SK-N-SH (cell line): Measurements from ENCODE around the gene JPT2. TPM values are rescaled to one million over a fixed set of nuclear protein-coding genes. Genes with fewer than 3 reads are reported as not detected.

Source experiments
- CTCF ChIA-PET: fragments of 300-600, 350-600 bp; formaldehyde crosslinking; extraction: SDS; loops from one replicate; lab custom pipeline; 2021; lab: Yijun Ruan, JAX
- POLR2A ChIA-PET: fragments of 350-600 bp; sonication (Branson Sonifier 250); formaldehyde crosslinking; extraction: SDS; loops from one replicate; lab custom pipeline; 2020; ENCODE audit warnings: antibody characterized with exemption, inconsistent platforms; lab: Yijun Ruan, JAX
- DNase-seq: peaks from one replicate; pipeline ENCODE4 v3.0.0; 2012
- H2AFZ ChIP-seq: fragments of 200-600 bp; sonication (generic); 2 replicates; pipeline ENCODE4 v1.8.1; 2016; ENCODE audit warnings: antibody characterized with exemption, mild to moderate bottlenecking, low read depth
- H3F3A ChIP-seq: fragments of 200-600 bp; sonication (generic); replicated peaks from 2 replicates; pipeline ENCODE3; 2016; ENCODE audit warnings: antibody characterized with exemption, mild to moderate bottlenecking; ENCODE audit not compliant: insufficient read depth
- H3K27ac ChIP-seq, 2 experiments: fragments of 200-500 bp in 1 of 2; fragments of 200-600 bp in 1 of 2; sonication (Bioruptor generic) in 1 of 2; sonication (generic), shearing (Covaris generic) in 1 of 2; 2 replicates each; pipeline versions ENCODE4 v1.5.1 to v1.6.1; 2014 to 2016; ENCODE audit warnings: low read depth in 2 of 2, inconsistent platforms in 1 of 2, low read length in 1 of 2, mild to moderate bottlenecking in 1 of 2, mixed read lengths in 1 of 2
- H3K27me3 ChIP-seq: fragments of 200-600 bp; sonication (generic), shearing (Covaris generic); 2 replicates; pipeline ENCODE4 v1.6.1; 2016; ENCODE audit warnings: mixed run types; ENCODE audit not compliant: insufficient read depth
- H3K36me3 ChIP-seq, 2 experiments: fragments of 200-500 bp in 1 of 2; fragments of 200-600 bp in 1 of 2; sonication (Bioruptor generic) in 1 of 2; sonication (generic) in 1 of 2; replicated peaks in 1 of 2; 2 replicates each; pipeline versions ENCODE3 to v1.5.1; 2014 to 2016; ENCODE audit warnings: low read length in 1 of 2, mild to moderate bottlenecking in 1 of 2; ENCODE audit not compliant: insufficient read depth in 2 of 2, control insufficient read depth in 1 of 2
- H3K4me1 ChIP-seq, 2 experiments: fragments of 200-500 bp in 1 of 2; fragments of 200-600 bp in 1 of 2; sonication (Bioruptor generic) in 1 of 2; sonication (generic), shearing (Covaris generic) in 1 of 2; 2 replicates each; pipeline versions ENCODE4 v1.5.1 to v1.6.1; 2014 to 2016; ENCODE audit warnings: low read depth in 1 of 2, low read length in 1 of 2, mixed run types in 1 of 2; ENCODE audit not compliant: insufficient read depth in 2 of 2, control insufficient read depth in 1 of 2
- H3K4me2 ChIP-seq: fragments of 200-600 bp; sonication (generic), shearing (Covaris generic); 2 replicates; pipeline ENCODE4 v1.6.1; 2017; ENCODE audit warnings: mixed run types
- H3K4me3 ChIP-seq, 2 experiments: fragments of 200-500 bp in 1 of 2; fragments of 200-600 bp in 1 of 2; sonication (Bioruptor generic) in 1 of 2; sonication (generic), shearing (Covaris generic) in 1 of 2; 2 replicates each; pipeline versions ENCODE4 v1.5.1 to v1.8.1; 2014 to 2016; ENCODE audit warnings: low read depth in 2 of 2, inconsistent platforms in 1 of 2, low read length in 1 of 2, mild to moderate bottlenecking in 1 of 2, mixed read lengths in 1 of 2, moderate library complexity in 1 of 2
- H3K79me2 ChIP-seq: fragments of 200-600 bp; sonication (generic); 2 replicates; pipeline ENCODE4 v1.8.1; 2017; ENCODE audit warnings: mild to moderate bottlenecking; ENCODE audit not compliant: insufficient read depth
- H3K9ac ChIP-seq: fragments of 200-600 bp; sonication (generic); 2 replicates; pipeline ENCODE4 v1.6.1; 2017; ENCODE audit warnings: mixed run types
- H3K9me2 ChIP-seq: fragments of 200-600 bp; sonication (generic); 2 replicates; pipeline ENCODE4 v1.6.1; 2017; ENCODE audit warnings: mixed run types
- H3K9me3 ChIP-seq: fragments of 200-600 bp; sonication (generic); 2 replicates; pipeline ENCODE4 v1.6.1; 2017; ENCODE audit warnings: mixed run types, mild to moderate bottlenecking, moderate library complexity
- H4K20me1 ChIP-seq: fragments of 200-600 bp; sonication (generic); 2 replicates; pipeline ENCODE4 v1.6.1; 2017; ENCODE audit warnings: mild to moderate bottlenecking, mixed run types; ENCODE audit not compliant: insufficient read depth
- CHD2 ChIP-seq: fragments of 150-350 bp; IDR thresholded peaks from 2 replicates; pipeline ENCODE4 v1.6.1; 2018; ENCODE audit warnings: low read length; ENCODE audit not compliant: partially characterized antibody
- ELF1 ChIP-seq: IDR thresholded peaks from 2 replicates; pipeline ENCODE4 v1.4.0; 2012
- EP300 ChIP-seq, 2 experiments: IDR thresholded peaks; 2 replicates each; pipeline versions ENCODE4 v1.4.0 to v1.6.1; 2012; ENCODE audit warnings: borderline replicate concordance in 1 of 2, low read depth in 1 of 2, low read length in 1 of 2
- EZH2phosphoT487 ChIP-seq: fragments of 200-600 bp; sonication (generic); IDR thresholded peaks from 2 replicates; pipeline ENCODE4 v1.6.1; 2017; ENCODE audit warnings: low read depth, mixed run types, mild to moderate bottlenecking, antibody characterized with exemption, moderate library complexity, borderline replicate concordance
- FOSL2 ChIP-seq: IDR thresholded peaks from 2 replicates; pipeline ENCODE4 v1.4.0; 2012; ENCODE audit warnings: low read depth, mild to moderate bottlenecking, moderate library complexity, borderline replicate concordance
- GABPA ChIP-seq: IDR thresholded peaks from 2 replicates; pipeline ENCODE4 v1.4.0; 2012; ENCODE audit warnings: low read depth, mild to moderate bottlenecking
- GATA2 ChIP-seq: sonication (generic); formaldehyde crosslinking; IDR thresholded peaks from 2 replicates; pipeline ENCODE4 v1.5.0; 2020; ENCODE audit warnings: mild to moderate bottlenecking, missing genetic modification reagents
- JUND ChIP-seq: IDR thresholded peaks from 2 replicates; pipeline ENCODE4 v1.4.0; 2012
- MEF2A ChIP-seq: IDR thresholded peaks from 2 replicates; pipeline ENCODE4 v1.4.0; 2012; ENCODE audit warnings: low read depth, borderline replicate concordance
- NRF1 ChIP-seq: IDR thresholded peaks from 2 replicates; pipeline ENCODE4 v1.6.1; 2012; ENCODE audit warnings: low read depth, mild to moderate bottlenecking, low read length
- POLR2AphosphoS5 ChIP-seq: IDR thresholded peaks from 2 replicates; pipeline ENCODE4 v1.6.1; 2012; ENCODE audit warnings: low read depth, low read length
- SIN3A ChIP-seq: IDR thresholded peaks from 2 replicates; pipeline ENCODE4 v1.6.1; 2012; ENCODE audit warnings: low read depth, mild to moderate bottlenecking, low read length, moderate library complexity, borderline replicate concordance
- TAF1 ChIP-seq: IDR thresholded peaks from 2 replicates; pipeline ENCODE4 v1.6.1; 2012; ENCODE audit warnings: low read depth, mild to moderate bottlenecking, low read length, moderate library complexity, borderline replicate concordance
- WGBS: methylation state at CpG from one replicate; pipeline ENCODE4 v1.1.6; 2017; ENCODE audit warnings: low lambda C conversion rate; 5-methylcytosine and 5-hydroxymethylcytosine counted together
- polyA plus RNA-seq, 3 experiments: library from polyadenylated mRNA; depleted of rRNA; stranded (reverse); fragments of >200 nt; gene quantifications; 2 replicates each; pipeline ENCODE4 v1.2.3, GENCODE V29; 2012
- TF ChIP-seq, protein P1 (sequence below): IDR thresholded peaks from 2 replicates; pipeline ENCODE4 v1.6.1; 2012; ENCODE audit warnings: mild to moderate bottlenecking, low read depth, low read length, moderate library complexity
- TF ChIP-seq, protein P2 (sequence below): IDR thresholded peaks from 2 replicates; pipeline ENCODE4; 2012
- TF ChIP-seq, protein P3 (sequence below): fragments of 200-600 bp; sonication (generic); IDR thresholded peaks from 2 replicates; pipeline ENCODE4 v1.6.1; 2017; ENCODE audit warnings: antibody characterized with exemption, mild to moderate bottlenecking, moderate library complexity
- TF ChIP-seq, protein P4 (sequence below): IDR thresholded peaks from 2 replicates; pipeline ENCODE4 v1.4.0; 2012; ENCODE audit warnings: low read depth, borderline replicate concordance

JPT2 gene
- polyA plus RNA-seq, 1 of the 3 experiments (the other 2 are of a cell fraction): 67.4 TPM

DNA sequence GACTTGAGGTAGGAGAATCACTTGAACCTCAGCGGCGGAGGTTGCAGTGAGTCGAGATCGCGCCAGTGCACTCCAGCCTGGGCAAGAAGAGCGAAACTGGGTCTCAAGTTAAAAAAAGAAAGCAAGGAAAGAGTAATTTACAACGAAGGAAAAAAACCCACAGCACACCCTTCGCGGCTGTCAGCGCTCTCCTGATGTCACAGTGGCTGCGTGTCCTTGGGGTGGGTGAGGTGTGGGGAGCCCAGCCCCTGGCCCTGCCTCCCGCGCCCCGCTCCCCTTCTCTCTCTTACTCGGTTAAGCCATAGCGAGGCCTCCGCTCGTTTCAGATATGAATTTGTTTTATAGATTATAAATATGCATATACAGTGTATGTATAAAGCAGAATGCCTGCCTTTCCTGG lies 740 bp upstream of the JPT2 start (continued):
- TF ChIP-seq, protein P1, sequence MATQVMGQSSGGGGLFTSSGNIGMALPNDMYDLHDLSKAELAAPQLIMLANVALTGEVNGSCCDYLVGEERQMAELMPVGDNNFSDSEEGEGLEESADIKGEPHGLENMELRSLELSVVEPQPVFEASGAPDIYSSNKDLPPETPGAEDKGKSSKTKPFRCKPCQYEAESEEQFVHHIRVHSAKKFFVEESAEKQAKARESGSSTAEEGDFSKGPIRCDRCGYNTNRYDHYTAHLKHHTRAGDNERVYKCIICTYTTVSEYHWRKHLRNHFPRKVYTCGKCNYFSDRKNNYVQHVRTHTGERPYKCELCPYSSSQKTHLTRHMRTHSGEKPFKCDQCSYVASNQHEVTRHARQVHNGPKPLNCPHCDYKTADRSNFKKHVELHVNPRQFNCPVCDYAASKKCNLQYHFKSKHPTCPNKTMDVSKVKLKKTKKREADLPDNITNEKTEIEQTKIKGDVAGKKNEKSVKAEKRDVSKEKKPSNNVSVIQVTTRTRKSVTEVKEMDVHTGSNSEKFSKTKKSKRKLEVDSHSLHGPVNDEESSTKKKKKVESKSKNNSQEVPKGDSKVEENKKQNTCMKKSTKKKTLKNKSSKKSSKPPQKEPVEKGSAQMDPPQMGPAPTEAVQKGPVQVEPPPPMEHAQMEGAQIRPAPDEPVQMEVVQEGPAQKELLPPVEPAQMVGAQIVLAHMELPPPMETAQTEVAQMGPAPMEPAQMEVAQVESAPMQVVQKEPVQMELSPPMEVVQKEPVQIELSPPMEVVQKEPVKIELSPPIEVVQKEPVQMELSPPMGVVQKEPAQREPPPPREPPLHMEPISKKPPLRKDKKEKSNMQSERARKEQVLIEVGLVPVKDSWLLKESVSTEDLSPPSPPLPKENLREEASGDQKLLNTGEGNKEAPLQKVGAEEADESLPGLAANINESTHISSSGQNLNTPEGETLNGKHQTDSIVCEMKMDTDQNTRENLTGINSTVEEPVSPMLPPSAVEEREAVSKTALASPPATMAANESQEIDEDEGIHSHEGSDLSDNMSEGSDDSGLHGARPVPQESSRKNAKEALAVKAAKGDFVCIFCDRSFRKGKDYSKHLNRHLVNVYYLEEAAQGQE: no peak
- TF ChIP-seq EP300 (IDR thresholded peaks at IDR 0.05; ENCODE audit: borderline replicate concordance in 1 of 2, low read depth in 1 of 2, low read length in 1 of 2) (no peak), TAF1 (no peak), JUND (no peak)
- TF ChIP-seq, protein P2, sequence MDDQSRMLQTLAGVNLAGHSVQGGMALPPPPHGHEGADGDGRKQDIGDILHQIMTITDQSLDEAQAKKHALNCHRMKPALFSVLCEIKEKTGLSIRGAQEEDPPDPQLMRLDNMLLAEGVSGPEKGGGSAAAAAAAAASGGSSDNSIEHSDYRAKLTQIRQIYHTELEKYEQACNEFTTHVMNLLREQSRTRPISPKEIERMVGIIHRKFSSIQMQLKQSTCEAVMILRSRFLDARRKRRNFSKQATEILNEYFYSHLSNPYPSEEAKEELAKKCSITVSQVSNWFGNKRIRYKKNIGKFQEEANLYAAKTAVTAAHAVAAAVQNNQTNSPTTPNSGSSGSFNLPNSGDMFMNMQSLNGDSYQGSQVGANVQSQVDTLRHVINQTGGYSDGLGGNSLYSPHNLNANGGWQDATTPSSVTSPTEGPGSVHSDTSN: no peak

DNA sequence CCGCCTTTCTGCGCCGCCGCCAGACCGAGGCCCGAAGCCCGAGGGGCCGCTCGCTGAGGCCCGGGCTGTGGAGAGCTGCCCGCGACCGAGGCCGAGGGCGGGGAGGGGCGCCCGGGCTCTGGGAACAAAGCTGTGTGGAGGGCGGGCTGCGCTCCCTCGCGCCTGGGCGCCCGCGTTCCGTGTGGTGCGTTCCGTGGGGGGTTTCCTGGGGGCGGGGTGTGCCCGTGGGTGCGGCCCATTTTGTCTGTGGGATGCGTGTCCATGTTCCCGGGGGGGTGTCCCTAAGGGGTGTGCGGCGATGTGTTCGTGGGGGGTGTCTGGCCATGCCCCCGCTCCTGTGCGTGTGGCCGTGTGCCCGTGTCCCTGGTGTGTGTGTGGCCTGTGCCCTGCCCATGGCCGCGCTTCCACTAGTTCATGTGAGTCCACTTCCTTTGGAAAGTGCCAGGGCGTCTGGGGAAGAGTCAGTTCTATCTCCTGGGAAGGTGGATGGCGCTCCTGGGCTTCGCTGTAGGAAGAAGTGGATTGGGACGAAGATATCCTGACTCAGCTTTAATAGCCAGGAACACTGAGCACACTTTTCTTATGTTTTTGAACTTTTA lies 520 bp downstream of the JPT2 start:
- Histone ChIP-seq H3K9me2 (no peaks in the 10 kb centered on the region), H3K79me2 (peaks cover 58% of the 10 kb centered on the region), H3K36me3 (peaks cover 19 to 28% of the 10 kb centered on the region in 2 experiments), H3K9ac (peak overlapping the region; percentile 79), H3K27ac (peak overlapping the region; percentile 35 to 79; a peak in 3 of 4 replicates), H2AFZ (0 out of 2 replicates have a peak overlapping the region, but pooled peaks have one; percentile 18), H3F3A (peaks cover 19% of the 10 kb centered on the region), H3K4me3 (peak overlapping the region; percentile 70 to 81), H3K4me2 (peak overlapping the region; percentile 98), H4K20me1 (peaks cover 19% of the 10 kb centered on the region; the same call in 1 of the 2 replicates), H3K27me3 (no peaks in the 10 kb centered on the region), H3K9me3 (no peaks in the 10 kb centered on the region), H3K4me1 (peaks cover 6 to 7% of the 10 kb centered on the region in 2 experiments; a peak in 1 of 4 replicates)
- WGBS: 1% methylated on average over 13 of the region's 45 CpGs
- ChIA-PET CTCF (interaction anchor here (1.5 to 1.9 kb wide), 4 partner anchors 22 to 315 kb away, joined by 4 to 14 read pairs (median 6); partner anchors contain the start of gene MAPK8IP3), POLR2A (interaction anchor here (0.9 to 1.9 kb wide), 5 partner anchors 9 to 94 kb away, joined by 3 to 10 read pairs (median 4); partner anchors contain the start of genes EME2, MAPK8IP3 and MRPS34)
- no peak for TF ChIP-seq ELF1
- no peak for TF ChIP-seq EP300 (IDR thresholded peaks at IDR 0.05; ENCODE audit: borderline replicate concordance in 1 of 2, low read depth in 1 of 2, low read length in 1 of 2)
- TF ChIP-seq, protein P3, sequence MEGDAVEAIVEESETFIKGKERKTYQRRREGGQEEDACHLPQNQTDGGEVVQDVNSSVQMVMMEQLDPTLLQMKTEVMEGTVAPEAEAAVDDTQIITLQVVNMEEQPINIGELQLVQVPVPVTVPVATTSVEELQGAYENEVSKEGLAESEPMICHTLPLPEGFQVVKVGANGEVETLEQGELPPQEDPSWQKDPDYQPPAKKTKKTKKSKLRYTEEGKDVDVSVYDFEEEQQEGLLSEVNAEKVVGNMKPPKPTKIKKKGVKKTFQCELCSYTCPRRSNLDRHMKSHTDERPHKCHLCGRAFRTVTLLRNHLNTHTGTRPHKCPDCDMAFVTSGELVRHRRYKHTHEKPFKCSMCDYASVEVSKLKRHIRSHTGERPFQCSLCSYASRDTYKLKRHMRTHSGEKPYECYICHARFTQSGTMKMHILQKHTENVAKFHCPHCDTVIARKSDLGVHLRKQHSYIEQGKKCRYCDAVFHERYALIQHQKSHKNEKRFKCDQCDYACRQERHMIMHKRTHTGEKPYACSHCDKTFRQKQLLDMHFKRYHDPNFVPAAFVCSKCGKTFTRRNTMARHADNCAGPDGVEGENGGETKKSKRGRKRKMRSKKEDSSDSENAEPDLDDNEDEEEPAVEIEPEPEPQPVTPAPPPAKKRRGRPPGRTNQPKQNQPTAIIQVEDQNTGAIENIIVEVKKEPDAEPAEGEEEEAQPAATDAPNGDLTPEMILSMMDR: 0 out of 2 replicates have a peak, but pooled peaks have one; percentile 9
- TF ChIP-seq FOSL2: no peak
- no peak for TF ChIP-seq MEF2A
- peak; percentile 19 for TF ChIP-seq CHD2
- TF ChIP-seq, protein P4, sequence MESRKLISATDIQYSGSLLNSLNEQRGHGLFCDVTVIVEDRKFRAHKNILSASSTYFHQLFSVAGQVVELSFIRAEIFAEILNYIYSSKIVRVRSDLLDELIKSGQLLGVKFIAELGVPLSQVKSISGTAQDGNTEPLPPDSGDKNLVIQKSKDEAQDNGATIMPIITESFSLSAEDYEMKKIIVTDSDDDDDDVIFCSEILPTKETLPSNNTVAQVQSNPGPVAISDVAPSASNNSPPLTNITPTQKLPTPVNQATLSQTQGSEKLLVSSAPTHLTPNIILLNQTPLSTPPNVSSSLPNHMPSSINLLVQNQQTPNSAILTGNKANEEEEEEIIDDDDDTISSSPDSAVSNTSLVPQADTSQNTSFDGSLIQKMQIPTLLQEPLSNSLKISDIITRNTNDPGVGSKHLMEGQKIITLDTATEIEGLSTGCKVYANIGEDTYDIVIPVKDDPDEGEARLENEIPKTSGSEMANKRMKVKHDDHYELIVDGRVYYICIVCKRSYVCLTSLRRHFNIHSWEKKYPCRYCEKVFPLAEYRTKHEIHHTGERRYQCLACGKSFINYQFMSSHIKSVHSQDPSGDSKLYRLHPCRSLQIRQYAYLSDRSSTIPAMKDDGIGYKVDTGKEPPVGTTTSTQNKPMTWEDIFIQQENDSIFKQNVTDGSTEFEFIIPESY: no peak
- TF ChIP-seq POLR2AphosphoS5: no peak; the same call in 1 of the 2 replicates
- no peak for TF ChIP-seq GATA2 (CRISPR knock-in tag)
- no peak for TF ChIP-seq EZH2phosphoT487
- no peak for TF ChIP-seq GABPA
- TF ChIP-seq SIN3A: no peak
- no peak for TF ChIP-seq NRF1
- DNase-seq: no peak
